DOHH2 (cell line): ENCODE data around the gene SCFD2.

Source experiments
- EZH2phosphoT487 ChIP-seq: fragments of 200-600 bp; sonication (generic); IDR thresholded peaks from 2 replicates; pipeline ENCODE4 v1.6.1; 2017; ENCODE audit warnings: borderline replicate concordance, mild to moderate bottlenecking, antibody characterized with exemption, low read length, moderate library complexity, mixed read lengths
- TF ChIP-seq, protein P1 (sequence below): fragments of 200-600 bp; sonication (generic); IDR thresholded peaks from one replicate; pipeline ENCODE4 v1.5.1; 2014; ENCODE audit warnings: antibody characterized with exemption, mild to moderate bottlenecking, low read depth, low read length; ENCODE audit not compliant: poor library complexity, severe bottlenecking

DNA sequence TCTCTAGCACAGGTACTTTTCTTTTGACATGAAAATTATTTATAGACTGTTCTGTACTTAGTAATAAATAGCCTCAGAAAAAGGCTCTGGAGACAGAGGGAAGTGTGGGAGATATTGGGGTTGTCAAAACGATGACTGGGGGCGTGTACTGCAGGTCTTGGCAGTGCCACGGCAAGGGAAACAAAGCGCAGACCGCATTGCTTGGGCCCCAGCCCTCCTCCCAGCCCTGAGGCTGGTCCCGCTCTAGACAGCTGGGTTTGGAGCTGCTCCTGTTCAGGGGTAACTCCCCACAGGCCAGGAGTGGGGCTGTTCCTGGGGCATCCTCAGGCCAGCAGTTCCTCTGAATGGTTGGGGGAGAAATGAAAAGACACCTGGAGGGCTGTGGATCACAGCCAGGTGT, 372.1 kb downstream of the SCFD2 start:
- TF ChIP-seq, protein P1, sequence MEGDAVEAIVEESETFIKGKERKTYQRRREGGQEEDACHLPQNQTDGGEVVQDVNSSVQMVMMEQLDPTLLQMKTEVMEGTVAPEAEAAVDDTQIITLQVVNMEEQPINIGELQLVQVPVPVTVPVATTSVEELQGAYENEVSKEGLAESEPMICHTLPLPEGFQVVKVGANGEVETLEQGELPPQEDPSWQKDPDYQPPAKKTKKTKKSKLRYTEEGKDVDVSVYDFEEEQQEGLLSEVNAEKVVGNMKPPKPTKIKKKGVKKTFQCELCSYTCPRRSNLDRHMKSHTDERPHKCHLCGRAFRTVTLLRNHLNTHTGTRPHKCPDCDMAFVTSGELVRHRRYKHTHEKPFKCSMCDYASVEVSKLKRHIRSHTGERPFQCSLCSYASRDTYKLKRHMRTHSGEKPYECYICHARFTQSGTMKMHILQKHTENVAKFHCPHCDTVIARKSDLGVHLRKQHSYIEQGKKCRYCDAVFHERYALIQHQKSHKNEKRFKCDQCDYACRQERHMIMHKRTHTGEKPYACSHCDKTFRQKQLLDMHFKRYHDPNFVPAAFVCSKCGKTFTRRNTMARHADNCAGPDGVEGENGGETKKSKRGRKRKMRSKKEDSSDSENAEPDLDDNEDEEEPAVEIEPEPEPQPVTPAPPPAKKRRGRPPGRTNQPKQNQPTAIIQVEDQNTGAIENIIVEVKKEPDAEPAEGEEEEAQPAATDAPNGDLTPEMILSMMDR, result no peak
- no peak for TF ChIP-seq EZH2phosphoT487
